Measurements from ENCODE around the gene SPPL2B. TPM values are rescaled to one million over a fixed set of nuclear protein-coding genes. Genes with fewer than 3 reads are reported as not detected.

The SPPL2B gene
- total RNA-seq, 1 experiment from 2014 or later, result 73.7 TPM

GRCh38 chr19:2376784-2377519 lies 48.5 kb downstream of the SPPL2B start:
- no peak overlapping the region; the same call in 1 of the 2 replicates for H2BK15ac ChIP-seq (ENCODE audit: low read depth, low read length)
- H3K23ac ChIP-seq (ENCODE audit: insufficient read length, low read depth, low read length), result no peak overlapping the region
- H3K27me3 ChIP-seq (ENCODE audit: insufficient read depth, low read length), result no peaks in the 10 kb centered on the region
- DNase-seq, result no peak
- no peak overlapping the region for H3K18ac ChIP-seq (ENCODE audit: insufficient read length, low read depth, low read length)
- H3K27ac Mint-ChIP-seq, result no peak overlapping the region
- no peak overlapping the region for H2BK120ac ChIP-seq (ENCODE audit: low read depth, low read length, poor library complexity, severe bottlenecking)
- no peaks in the 10 kb centered on the region for H3K23me2 ChIP-seq (ENCODE audit: insufficient read length, low read depth, low read length, poor library complexity, severe bottlenecking)
- no peak overlapping the region for H3K4me3 Mint-ChIP-seq
- H3K36me3 Mint-ChIP-seq (ENCODE audit: insufficient read depth in 1 of 3, low read depth in 3 of 3), result peaks cover 0 to 9% (median 4%) of the 10 kb centered on the region in 3 experiments; a peak in 3 of 7 replicates
- no peaks in the 10 kb centered on the region for H3K79me2 ChIP-seq (ENCODE audit: insufficient read depth, low read length)
- no peaks in the 10 kb centered on the region for H3K79me1 ChIP-seq (ENCODE audit: insufficient read depth, low read depth, low read length, poor library complexity, severe bottlenecking)
- no peak overlapping the region for H3T11ph ChIP-seq (ENCODE audit: low read length)
- no peak overlapping the region for H4K91ac ChIP-seq (ENCODE audit: insufficient read length, low read depth, low read length)
- peaks cover 4% of the 10 kb centered on the region in 2 experiments; a peak in 1 of 4 replicates for H3K4me1 Mint-ChIP-seq
- H2AK5ac ChIP-seq (ENCODE audit: insufficient read length, low read length), result no peak overlapping the region
- H4K20me1 ChIP-seq (ENCODE audit: control insufficient read depth, insufficient read depth, insufficient read length), result no peaks in the 10 kb centered on the region
- no peak overlapping the region for H4K5ac ChIP-seq (ENCODE audit: insufficient read length, low read depth, low read length)
- no peak overlapping the region for H2BK5ac ChIP-seq (ENCODE audit: insufficient read length, low read length)
- peaks cover 20 to 24% of the 10 kb centered on the region in 2 experiments for H3K9me3 Mint-ChIP-seq
- H3K4me1 ChIP-seq (ENCODE audit: insufficient read depth, low read length), result no peaks in the 10 kb centered on the region
- H3K4ac ChIP-seq (ENCODE audit: low read depth, low read length), result no peak overlapping the region
- WGBS (ENCODE audit: extremely low coverage, insufficient read length, low lambda C conversion rate), result no CpG with 5 or more reads among the region's 15 CpGs
- H3K56ac ChIP-seq (ENCODE audit: insufficient read length, low read depth, low read length), result no peak overlapping the region
- no peaks in the 10 kb centered on the region for H3K9me3 ChIP-seq (ENCODE audit: control insufficient read depth, low read depth, low read length)
- H2AFZ ChIP-seq (ENCODE audit: low read length), result no peak overlapping the region
- H2BK12ac ChIP-seq (ENCODE audit: insufficient read length, low read depth, low read length), result no peak overlapping the region
- H3K27me3 Mint-ChIP-seq (ENCODE audit: low read depth), result peaks cover 41% of the 10 kb centered on the region
- no peak overlapping the region for H4K8ac ChIP-seq (replicated peaks; ENCODE audit: insufficient read length, low read depth, low read length)
- no peak overlapping the region for H3K9ac ChIP-seq (ENCODE audit: extremely low read depth, insufficient read length, low read length)
- TF ChIP-seq CTCF (conservative IDR thresholded peaks at IDR 0.05), result no peak
- no peak overlapping the region for H3K4me2 ChIP-seq (ENCODE audit: insufficient read depth, insufficient read length, low read length)
- H3K14ac ChIP-seq (ENCODE audit: insufficient read depth, low read length), result no peak overlapping the region
- H3K27ac ChIP-seq (ENCODE audit: insufficient read length, low read depth, low read length), result no peak overlapping the region
- H2BK20ac ChIP-seq (ENCODE audit: low read depth, low read length, poor library complexity, severe bottlenecking), result no peak overlapping the region

Measured in H9 (cell line).